T-helper 9 cell (primary cell): ENCODE results near the gene SPACA7.

ENCODE experiments used
- DNase-seq: peaks from one replicate; pipeline ENCODE4 v3.0.0-alpha.2; 2020

SPACA7 gene

DNA sequence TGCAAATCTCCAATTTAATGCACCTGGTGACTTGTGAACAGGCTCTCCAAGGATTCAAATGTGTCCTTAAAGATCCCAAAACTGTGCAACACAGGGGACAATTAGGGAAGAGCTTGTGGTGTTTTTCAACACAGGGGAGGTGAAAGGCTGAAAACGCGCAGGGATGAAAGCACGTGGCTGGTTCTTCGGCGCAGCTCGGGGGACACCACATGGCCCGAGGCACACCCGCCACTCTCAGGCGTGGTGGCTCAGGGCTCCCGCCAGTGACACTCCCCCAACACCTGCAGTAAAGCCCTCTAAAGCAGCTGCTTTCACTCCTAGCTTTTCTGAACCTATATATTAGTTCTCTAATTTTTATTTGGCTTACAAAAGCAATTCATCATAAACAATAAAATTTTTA lies 91.9 kb downstream of the SPACA7 start:
- no peak for DNase-seq

DNA sequence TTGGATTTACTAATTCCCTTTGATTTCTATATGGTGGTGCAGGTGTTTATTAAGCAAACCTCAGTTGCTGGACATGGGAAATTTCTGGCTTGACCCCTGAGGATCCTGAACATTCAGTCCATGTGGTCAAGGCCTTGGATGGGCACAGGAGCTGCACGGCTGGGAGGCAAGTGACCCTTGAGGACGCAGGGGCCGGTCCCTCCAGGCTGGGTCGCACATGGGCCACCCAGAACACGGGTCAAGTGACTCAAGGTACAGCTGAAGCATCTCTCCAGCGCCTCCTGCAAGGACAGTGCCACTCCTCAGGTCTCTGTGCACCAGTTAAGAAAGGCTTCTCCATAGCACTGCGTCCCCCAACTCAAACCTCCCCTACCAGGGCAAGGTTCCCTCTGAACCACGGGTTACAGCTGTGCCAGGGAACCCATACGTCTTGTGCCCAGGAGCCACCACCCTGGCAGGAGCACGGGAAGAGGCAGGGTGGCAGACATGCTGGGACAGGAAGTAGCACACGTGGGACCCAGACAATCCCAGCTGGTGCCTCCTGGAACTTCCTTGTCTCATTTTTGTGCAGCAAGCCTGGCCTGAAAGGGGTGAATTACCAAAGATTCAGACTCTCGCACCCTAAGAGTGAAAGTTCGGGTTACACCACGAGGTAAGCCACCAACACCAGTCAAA lies 93.1 kb downstream of the SPACA7 start:
- no peak for DNase-seq

DNA sequence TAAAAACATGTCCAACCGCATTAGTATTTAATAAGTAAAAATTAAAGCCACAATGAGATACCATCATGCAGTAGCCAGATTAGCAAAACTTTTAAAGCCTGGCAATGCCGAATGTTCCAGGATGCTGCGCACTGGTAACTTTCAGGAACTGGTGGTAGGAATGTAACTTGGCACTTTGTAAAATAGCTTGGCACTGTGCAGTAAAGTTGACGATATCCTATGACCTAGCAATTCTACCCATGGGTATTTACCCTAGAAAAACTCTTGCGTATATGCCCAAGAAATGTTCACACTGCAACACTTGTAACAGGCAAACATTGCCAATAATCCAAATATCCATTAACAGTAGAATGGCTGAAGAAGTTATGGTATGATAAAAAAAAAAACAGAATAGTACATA lies 97.7 kb downstream of the SPACA7 start:
- no peak for DNase-seq

DNA sequence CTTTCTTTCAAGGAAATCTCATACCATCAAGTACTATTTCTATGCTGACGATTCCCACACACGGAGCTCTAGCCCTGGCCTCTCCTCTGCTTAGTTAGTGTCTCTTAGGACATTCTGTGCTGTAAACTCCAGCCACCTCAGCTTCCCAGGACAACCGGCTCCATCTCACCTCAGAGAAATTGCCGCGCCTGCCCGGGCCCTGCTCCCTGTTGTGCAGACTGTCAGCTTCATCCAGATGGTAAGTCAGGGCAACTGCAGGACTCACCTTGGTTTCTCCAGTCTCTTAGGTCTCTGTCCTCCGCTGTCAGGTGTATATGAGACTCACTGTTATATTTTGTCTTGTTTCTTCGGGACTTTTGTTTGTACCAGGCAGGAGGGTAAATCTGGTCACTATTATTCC lies 98.7 kb downstream of the SPACA7 start:
- DNase-seq: no peak

DNA sequence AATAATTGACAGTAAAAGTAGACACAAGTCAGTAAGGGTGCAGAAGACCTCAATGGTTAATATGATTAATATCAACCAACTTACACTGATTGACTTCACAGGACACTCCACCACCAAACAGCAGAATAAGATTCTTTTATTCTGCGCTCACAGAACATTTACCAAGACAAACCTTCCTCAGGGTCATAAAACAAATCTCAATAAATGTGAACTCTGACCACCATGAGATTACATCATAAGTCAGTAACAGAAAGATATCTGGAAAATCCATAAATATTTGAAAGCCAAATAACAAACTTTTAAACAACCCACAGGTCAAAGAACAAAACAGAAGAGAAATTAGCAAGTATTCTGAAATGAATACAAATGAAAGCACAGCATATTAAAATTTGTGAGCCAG lies 99.7 kb downstream of the SPACA7 start:
- DNase-seq: no peak

DNA sequence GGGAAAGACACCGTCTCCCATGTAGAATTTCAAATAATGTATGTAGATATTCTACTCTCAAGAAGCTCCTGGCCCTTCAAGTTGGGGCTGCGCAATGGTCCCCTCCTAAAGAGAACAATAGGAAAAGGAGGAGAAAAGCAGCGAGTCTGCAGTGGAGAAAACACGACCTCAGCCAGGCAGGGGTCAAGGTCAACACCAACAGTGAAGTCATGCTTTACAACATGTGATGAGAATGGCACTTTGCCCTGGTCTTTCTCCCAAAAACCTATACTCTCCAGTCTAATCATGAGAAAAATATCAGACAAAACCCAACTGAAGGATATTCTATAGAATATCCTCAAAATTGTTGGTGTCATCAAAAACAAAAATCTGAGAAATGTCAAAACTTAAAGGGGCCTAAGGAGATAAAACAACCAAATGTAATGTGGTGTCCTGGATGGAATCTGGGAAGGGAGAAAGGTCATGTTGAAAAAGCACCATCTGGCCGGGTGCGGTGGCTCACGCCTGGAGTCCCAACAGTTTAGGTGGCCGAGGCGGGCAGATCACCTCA lies 101.0 kb downstream of the SPACA7 start:
- no peak for DNase-seq

DNA sequence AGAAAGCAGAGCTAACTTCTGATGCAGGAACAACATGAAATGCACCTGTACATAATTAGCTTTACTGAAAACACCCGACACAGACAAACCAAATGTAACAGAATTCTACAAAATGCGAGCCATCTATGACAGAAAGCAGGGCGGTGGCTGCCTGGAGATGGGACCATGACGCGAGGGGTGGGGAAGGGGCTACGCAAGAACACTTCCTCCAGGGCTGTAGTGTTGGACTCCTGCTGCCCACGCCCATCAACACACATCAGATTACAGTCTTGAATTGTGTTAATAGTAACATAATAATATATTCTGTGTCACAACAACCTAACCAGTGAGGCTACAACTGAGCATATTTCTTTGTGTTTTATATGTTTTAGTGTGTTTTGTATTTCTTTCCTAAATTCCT lies 103.2 kb downstream of the SPACA7 start:
- DNase-seq: no peak

DNA sequence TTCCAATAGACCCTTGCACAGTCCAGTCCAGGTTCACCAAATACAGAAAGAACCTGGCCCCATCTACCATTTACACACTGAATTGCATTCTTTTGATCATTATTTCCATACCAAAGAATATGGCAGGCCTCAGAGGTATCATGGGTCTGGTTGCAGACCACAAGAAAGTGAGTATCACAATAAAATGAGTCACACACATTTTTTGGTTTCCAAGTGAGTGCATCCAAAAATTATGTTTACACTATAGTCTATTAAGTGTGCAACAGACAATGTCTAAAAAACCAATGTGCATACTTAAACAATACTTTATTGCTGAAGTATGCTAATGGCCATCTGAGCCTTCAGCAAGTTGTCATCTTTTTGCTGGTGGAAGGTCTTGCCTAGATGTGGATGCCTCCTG lies 105.3 kb downstream of the SPACA7 start:
- no peak for DNase-seq

DNA sequence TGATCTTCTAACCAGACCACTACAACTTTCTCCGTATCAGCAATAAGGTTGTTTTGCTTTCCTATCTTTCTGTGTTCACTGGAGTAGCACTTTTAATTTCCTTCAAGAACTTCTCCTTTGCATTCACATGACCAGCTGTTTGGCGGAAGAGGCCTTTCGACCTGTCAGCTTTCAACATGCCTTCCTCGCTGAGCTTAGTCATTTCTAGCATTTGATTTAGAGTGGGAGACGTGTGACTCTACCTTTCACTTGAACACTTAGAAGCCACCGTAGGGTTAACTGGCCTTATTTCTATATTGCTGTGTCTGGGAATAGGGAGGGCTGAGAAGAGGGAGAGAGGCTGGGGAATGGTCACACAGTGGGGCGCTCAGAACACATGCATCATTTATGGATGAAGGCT lies 107.1 kb downstream of the SPACA7 start:
- DNase-seq: no peak
